HG03354 (cell line): ENCODE data around the gene RPL3.

Experiments used
- ATAC-seq: cut with Tn5 transposase; IDR thresholded peaks from one replicate; pipeline ENCODE4 v1.9.1; 2021; ENCODE audit warnings: mild to moderate bottlenecking; ENCODE audit not compliant: unreplicated experiment, poor library complexity, severe bottlenecking

Gene RPL3

GRCh38 chr22:39288135-39288898, 31.1 kb downstream of the RPL3 start:
- no peak for ATAC-seq

- no peak for ATAC-seq
Observed at GRCh38 chr22:39287076-39287725, 32.2 kb downstream of the RPL3 start.

GRCh38 chr22:39284983-39285382, 34.4 kb downstream of the RPL3 start:
- no peak for ATAC-seq

- ATAC-seq: no peak
Observed at GRCh38 chr22:39284142-39284980, 35.1 kb downstream of the RPL3 start.

GRCh38 chr22:39283322-39284141, 35.9 kb downstream of the RPL3 start:
- ATAC-seq: no peak

- no peak for ATAC-seq
Observed at GRCh38 chr22:39282645-39283321, 36.6 kb downstream of the RPL3 start.

- ATAC-seq: no peak
Observed at GRCh38 chr22:39281126-39281525, 38.3 kb downstream of the RPL3 start.

GRCh38 chr22:39280250-39280649, 39.2 kb downstream of the RPL3 start:
- ATAC-seq: no peak

GRCh38 chr22:39279170-39279850, 40.1 kb downstream of the RPL3 start:
- no peak for ATAC-seq

GRCh38 chr22:39278040-39278439, 41.4 kb downstream of the RPL3 start:
- no peak for ATAC-seq

- ATAC-seq: no peak
Observed at GRCh38 chr22:39277142-39277607, 42.2 kb downstream of the RPL3 start.

- no peak for ATAC-seq
Observed at GRCh38 chr22:39276440-39277141, 42.8 kb downstream of the RPL3 start.

- no peak for ATAC-seq
Observed at GRCh38 chr22:39275814-39276439, 43.5 kb downstream of the RPL3 start.

GRCh38 chr22:39273950-39274887, 45.2 kb downstream of the RPL3 start:
- no peak for ATAC-seq

- no peak for ATAC-seq
Observed at GRCh38 chr22:39270792-39271191, 48.6 kb downstream of the RPL3 start.

- ATAC-seq: no peak
Observed at GRCh38 chr22:39270280-39270679, 49.1 kb downstream of the RPL3 start.
